Liver (tissue), 9 donors: ENCODE results near the gene DBH. TPM values are rescaled to one million over a fixed set of nuclear protein-coding genes. Genes with fewer than 3 reads are reported as not detected.
"Not testable (repeated sequence)": the region's sequence is repeated elsewhere in the genome, so short reads cannot be mapped to it uniquely, and the experiment has no call there.

Source experiments
- DNase-seq: peaks from one replicate; pipeline ENCODE4 v3.0.0-alpha.2; 2017; ENCODE audit warnings: low spot score
- H3K27ac ChIP-seq, 2 donors: one replicate each; pipeline ENCODE4 v1.7.0; 2013; ENCODE audit warnings: inconsistent platforms in 2 of 2, low read length in 2 of 2, control low read depth in 1 of 2, low read depth in 1 of 2, mild to moderate bottlenecking in 1 of 2
- H3K27me3 ChIP-seq, 4 donors: one replicate each; pipeline versions ENCODE4 v1.6.1 to v1.7.0; 2013; ENCODE audit warnings: low read length in 3 of 4, inconsistent platforms in 1 of 4, mild to moderate bottlenecking in 1 of 4, moderate library complexity in 1 of 4; ENCODE audit not compliant: control insufficient read depth in 4 of 4, insufficient read depth in 4 of 4
- H3K36me3 ChIP-seq, 4 donors: one replicate each; pipeline versions ENCODE4 v1.6.1 to v1.7.0; 2013; ENCODE audit warnings: low read length in 3 of 4, mild to moderate bottlenecking in 3 of 4, low read depth in 1 of 4, moderate library complexity in 1 of 4; ENCODE audit not compliant: control insufficient read depth in 4 of 4, insufficient read depth in 3 of 4
- H3K4me1 ChIP-seq, 4 donors: one replicate each; pipeline versions ENCODE4 v1.6.1 to v1.7.0; 2013; ENCODE audit warnings: low read length in 3 of 4, mild to moderate bottlenecking in 3 of 4, moderate library complexity in 1 of 4; ENCODE audit not compliant: control insufficient read depth in 4 of 4, insufficient read depth in 4 of 4
- H3K4me3 ChIP-seq, 3 donors: one replicate each; pipeline versions ENCODE4 v1.6.1 to v1.7.0; 2013; ENCODE audit warnings: low read length in 3 of 3, control low read depth in 1 of 3, low read depth in 1 of 3, mild to moderate bottlenecking in 1 of 3
- H3K9ac ChIP-seq, 2 donors: one replicate each; pipeline ENCODE4 v1.7.0; 2013; ENCODE audit warnings: low read length in 2 of 2, mild to moderate bottlenecking in 2 of 2, moderate library complexity in 2 of 2, control low read depth in 1 of 2, low read depth in 1 of 2
- H3K9me3 ChIP-seq, 4 donors: one replicate each; pipeline versions ENCODE4 v1.6.1 to v1.7.0; 2013; ENCODE audit warnings: low read length in 3 of 4; ENCODE audit not compliant: control insufficient read depth in 4 of 4
- EGR1 ChIP-seq, 2 donors: IDR thresholded peaks; 2 replicates each; pipeline ENCODE4 v1.6.1; 2016 to 2018; ENCODE audit warnings: antibody characterized with exemption in 2 of 2, low read depth in 2 of 2
- FOXA1 ChIP-seq: IDR thresholded peaks from 2 replicates; pipeline ENCODE4 v1.6.1; 2016; ENCODE audit warnings: antibody characterized with exemption
- FOXA2 ChIP-seq: IDR thresholded peaks from 2 replicates; pipeline ENCODE4 v1.6.1; 2016; ENCODE audit warnings: antibody characterized with exemption
- GABPA ChIP-seq, 2 donors: IDR thresholded peaks in 1 of 2; conservative IDR thresholded peaks in 1 of 2; 2 replicates each; pipeline ENCODE4 v1.6.1; 2016; ENCODE audit warnings: antibody characterized with exemption in 2 of 2, mild to moderate bottlenecking in 1 of 2, moderate library complexity in 1 of 2
- HNF4A ChIP-seq, 2 donors: conservative IDR thresholded peaks; 2 replicates each; pipeline ENCODE4 v1.6.1; 2016; ENCODE audit warnings: antibody characterized with exemption in 2 of 2, mild to moderate bottlenecking in 2 of 2
- HNF4G ChIP-seq: IDR thresholded peaks from 2 replicates; pipeline ENCODE4 v1.6.1; 2016; ENCODE audit warnings: antibody characterized with exemption
- JUND ChIP-seq, 2 donors: IDR thresholded peaks; 2 replicates each; pipeline ENCODE4 v1.6.1; 2016; ENCODE audit warnings: antibody characterized with exemption in 2 of 2
- NR2F2 ChIP-seq: IDR thresholded peaks from 2 replicates; pipeline ENCODE4 v1.6.1; 2016; ENCODE audit warnings: antibody characterized with exemption
- RAD21 ChIP-seq, 2 donors: IDR thresholded peaks; 2 replicates each; pipeline ENCODE4 v1.6.1; 2016; ENCODE audit warnings: antibody characterized with exemption in 2 of 2, mild to moderate bottlenecking in 2 of 2
- SP1 ChIP-seq: IDR thresholded peaks from 2 replicates; pipeline ENCODE4 v1.6.1; 2018; ENCODE audit warnings: antibody characterized with exemption, mild to moderate bottlenecking
- YY1 ChIP-seq: IDR thresholded peaks from 2 replicates; pipeline ENCODE4 v1.6.1; 2016; ENCODE audit warnings: antibody characterized with exemption, mild to moderate bottlenecking
- WGBS: extraction: QIAGEN DNeasy Blood & Tissue Kit; methylation state at CpG from one replicate; pipeline ENCODE4 v1.1.7; 2013; 5-methylcytosine and 5-hydroxymethylcytosine counted together
- polyA plus RNA-seq, 2 donors: library from polyadenylated mRNA; stranded (reverse) in 1 of 2; unstranded in 1 of 2; fragments of 200-250 nt in 1 of 2; fragments of >200 nt in 1 of 2; fragmentation: Nextera tagmentation in 1 of 2; extraction: Ambion mirVana in 1 of 2; gene quantifications; one replicate each; pipeline versions ENCODE4 v1.2.1 to v1.2.3, GENCODE V29; 2013 to 2015
- total RNA-seq, 2 donors: library from RNA; depleted of rRNA; stranded (reverse); fragments of >200 nt; gene quantifications; one replicate each; pipeline ENCODE4 v1.2.3, GENCODE V29; 2014
- TF ChIP-seq, protein P1 (sequence below): IDR thresholded peaks from 2 replicates; pipeline ENCODE4 v1.6.1; 2016; ENCODE audit warnings: antibody characterized with exemption
- TF ChIP-seq, protein P2 (sequence below): IDR thresholded peaks from 2 replicates; pipeline ENCODE4 v1.6.1; 2016; ENCODE audit warnings: antibody characterized with exemption
- TF ChIP-seq, protein P3 (sequence below): IDR thresholded peaks from 2 replicates; pipeline ENCODE4 v1.6.1; 2016; ENCODE audit warnings: antibody characterized with exemption
- TF ChIP-seq, protein P4 (sequence below): IDR thresholded peaks from 2 replicates; pipeline ENCODE4 v1.6.1; 2016; ENCODE audit warnings: antibody characterized with exemption, mild to moderate bottlenecking
- donor health status: healthy.
- donor health status: healthy.
- donor health status: healthy.
- donor health status: healthy.
- donor health status: healthy.

Gene DBH
- total and polyA plus RNA-seq, 4 donors = 0.37 to 21.2 (median 2.5) TPM

DNA sequence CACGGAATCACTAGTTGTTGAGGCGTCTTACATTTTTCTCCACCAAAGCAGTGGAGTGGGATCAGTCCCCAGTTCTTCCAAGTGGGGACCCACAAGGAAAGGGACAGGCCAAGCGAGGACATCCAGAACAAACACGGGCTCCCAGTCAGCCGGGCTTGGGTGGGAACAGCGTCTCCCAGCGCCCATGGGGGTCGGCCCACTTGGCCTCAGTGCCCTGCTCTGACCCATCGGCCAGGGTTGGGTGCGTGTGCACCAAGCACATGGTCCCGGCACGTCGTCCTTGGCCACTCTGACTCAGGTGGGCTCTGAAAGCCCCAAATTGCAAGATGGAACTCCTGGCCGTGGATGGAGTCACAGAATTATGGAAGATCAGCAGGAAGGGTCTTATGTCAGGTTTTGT lies 37.9 kb downstream of the DBH start:
- H3K4me3 ChIP-seq = no peak overlapping the region
- no peaks in the 10 kb centered on the region for H3K4me1 ChIP-seq
- no peak for DNase-seq
- no peaks in the 10 kb centered on the region for H3K9me3 ChIP-seq
- peaks cover 6 to 47% (median 18%) of the 10 kb centered on the region in 4 donors for H3K36me3 ChIP-seq
- no peaks in the 10 kb centered on the region for H3K27me3 ChIP-seq
- 97% methylated on average over 14 of the region's 14 CpGs for WGBS
- no peak for TF ChIP-seq HNF4G
- TF ChIP-seq, protein P1, sequence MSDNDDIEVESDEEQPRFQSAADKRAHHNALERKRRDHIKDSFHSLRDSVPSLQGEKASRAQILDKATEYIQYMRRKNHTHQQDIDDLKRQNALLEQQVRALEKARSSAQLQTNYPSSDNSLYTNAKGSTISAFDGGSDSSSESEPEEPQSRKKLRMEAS = no peak
- TF ChIP-seq GABPA (IDR thresholded peaks at IDR 0.05 in 1 of 2, conservative IDR thresholded peaks at IDR 0.05 in 1 of 2) = no peak
- TF ChIP-seq, protein P2, sequence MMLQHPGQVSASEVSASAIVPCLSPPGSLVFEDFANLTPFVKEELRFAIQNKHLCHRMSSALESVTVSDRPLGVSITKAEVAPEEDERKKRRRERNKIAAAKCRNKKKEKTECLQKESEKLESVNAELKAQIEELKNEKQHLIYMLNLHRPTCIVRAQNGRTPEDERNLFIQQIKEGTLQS = no peak
- no peak for TF ChIP-seq HNF4A (conservative IDR thresholded peaks at IDR 0.05)
- TF ChIP-seq FOXA1 = no peak
- no peak for TF ChIP-seq JUND (IDR thresholded peaks at IDR 0.05)
- no peak for TF ChIP-seq FOXA2
- TF ChIP-seq NR2F2 = no peak
- no peak for TF ChIP-seq YY1
- TF ChIP-seq, protein P3, sequence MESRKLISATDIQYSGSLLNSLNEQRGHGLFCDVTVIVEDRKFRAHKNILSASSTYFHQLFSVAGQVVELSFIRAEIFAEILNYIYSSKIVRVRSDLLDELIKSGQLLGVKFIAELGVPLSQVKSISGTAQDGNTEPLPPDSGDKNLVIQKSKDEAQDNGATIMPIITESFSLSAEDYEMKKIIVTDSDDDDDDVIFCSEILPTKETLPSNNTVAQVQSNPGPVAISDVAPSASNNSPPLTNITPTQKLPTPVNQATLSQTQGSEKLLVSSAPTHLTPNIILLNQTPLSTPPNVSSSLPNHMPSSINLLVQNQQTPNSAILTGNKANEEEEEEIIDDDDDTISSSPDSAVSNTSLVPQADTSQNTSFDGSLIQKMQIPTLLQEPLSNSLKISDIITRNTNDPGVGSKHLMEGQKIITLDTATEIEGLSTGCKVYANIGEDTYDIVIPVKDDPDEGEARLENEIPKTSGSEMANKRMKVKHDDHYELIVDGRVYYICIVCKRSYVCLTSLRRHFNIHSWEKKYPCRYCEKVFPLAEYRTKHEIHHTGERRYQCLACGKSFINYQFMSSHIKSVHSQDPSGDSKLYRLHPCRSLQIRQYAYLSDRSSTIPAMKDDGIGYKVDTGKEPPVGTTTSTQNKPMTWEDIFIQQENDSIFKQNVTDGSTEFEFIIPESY = no peak
- no peak for TF ChIP-seq RAD21 (IDR thresholded peaks at IDR 0.05)
- no peak for TF ChIP-seq SP1
- TF ChIP-seq EGR1 (IDR thresholded peaks at IDR 0.05; ENCODE audit: low read depth in 2 of 2) = no peak
- TF ChIP-seq, protein P4, sequence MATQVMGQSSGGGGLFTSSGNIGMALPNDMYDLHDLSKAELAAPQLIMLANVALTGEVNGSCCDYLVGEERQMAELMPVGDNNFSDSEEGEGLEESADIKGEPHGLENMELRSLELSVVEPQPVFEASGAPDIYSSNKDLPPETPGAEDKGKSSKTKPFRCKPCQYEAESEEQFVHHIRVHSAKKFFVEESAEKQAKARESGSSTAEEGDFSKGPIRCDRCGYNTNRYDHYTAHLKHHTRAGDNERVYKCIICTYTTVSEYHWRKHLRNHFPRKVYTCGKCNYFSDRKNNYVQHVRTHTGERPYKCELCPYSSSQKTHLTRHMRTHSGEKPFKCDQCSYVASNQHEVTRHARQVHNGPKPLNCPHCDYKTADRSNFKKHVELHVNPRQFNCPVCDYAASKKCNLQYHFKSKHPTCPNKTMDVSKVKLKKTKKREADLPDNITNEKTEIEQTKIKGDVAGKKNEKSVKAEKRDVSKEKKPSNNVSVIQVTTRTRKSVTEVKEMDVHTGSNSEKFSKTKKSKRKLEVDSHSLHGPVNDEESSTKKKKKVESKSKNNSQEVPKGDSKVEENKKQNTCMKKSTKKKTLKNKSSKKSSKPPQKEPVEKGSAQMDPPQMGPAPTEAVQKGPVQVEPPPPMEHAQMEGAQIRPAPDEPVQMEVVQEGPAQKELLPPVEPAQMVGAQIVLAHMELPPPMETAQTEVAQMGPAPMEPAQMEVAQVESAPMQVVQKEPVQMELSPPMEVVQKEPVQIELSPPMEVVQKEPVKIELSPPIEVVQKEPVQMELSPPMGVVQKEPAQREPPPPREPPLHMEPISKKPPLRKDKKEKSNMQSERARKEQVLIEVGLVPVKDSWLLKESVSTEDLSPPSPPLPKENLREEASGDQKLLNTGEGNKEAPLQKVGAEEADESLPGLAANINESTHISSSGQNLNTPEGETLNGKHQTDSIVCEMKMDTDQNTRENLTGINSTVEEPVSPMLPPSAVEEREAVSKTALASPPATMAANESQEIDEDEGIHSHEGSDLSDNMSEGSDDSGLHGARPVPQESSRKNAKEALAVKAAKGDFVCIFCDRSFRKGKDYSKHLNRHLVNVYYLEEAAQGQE = no peak
- no peak overlapping the region for H3K9ac ChIP-seq
- H3K27ac ChIP-seq = no peak overlapping the region

DNA sequence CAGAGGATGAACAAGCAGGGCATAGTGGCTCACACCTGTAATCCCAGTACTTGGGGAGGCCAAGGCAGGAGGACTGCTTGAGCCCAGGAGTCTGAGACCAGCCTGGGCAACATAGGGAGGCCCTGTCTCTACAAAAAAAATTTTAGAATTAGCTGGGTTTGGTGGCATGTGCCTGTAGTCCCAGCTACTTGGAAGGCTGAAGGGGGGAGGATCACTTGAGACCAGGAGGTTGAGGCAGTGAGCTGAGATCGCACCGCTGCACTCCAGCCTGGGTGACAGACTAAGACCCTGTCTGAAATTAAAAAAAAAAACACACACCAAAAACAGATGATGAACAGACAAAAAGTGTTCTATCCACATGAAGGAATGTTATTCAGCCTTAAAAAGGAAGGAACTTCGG lies 39.6 kb downstream of the DBH start:
- H3K27ac ChIP-seq = peak overlapping the region in 1 of 2 donors; percentile 0
- H3K36me3 ChIP-seq = peaks cover 6 to 40% (median 18%) of the 10 kb centered on the region in 4 donors
- H3K9ac ChIP-seq, H3K27me3 ChIP-seq, H3K4me1 ChIP-seq, H3K4me3 ChIP-seq, DNase-seq, H3K9me3 ChIP-seq: not testable (repeated sequence)
- 90% methylated on average over 3 of the region's 3 CpGs for WGBS
